NCI-H510A (cell line): ENCODE results near the gene GP9.
"Not testable (repeated sequence)": the region's sequence is repeated elsewhere in the genome, so short reads cannot be mapped to it uniquely, and the experiment has no call there.

Experiments
- DNase-seq: peaks from one replicate; lab custom pipeline; 2025; lab: John Stamatoyannopoulos, UW

The GP9 gene

DNA sequence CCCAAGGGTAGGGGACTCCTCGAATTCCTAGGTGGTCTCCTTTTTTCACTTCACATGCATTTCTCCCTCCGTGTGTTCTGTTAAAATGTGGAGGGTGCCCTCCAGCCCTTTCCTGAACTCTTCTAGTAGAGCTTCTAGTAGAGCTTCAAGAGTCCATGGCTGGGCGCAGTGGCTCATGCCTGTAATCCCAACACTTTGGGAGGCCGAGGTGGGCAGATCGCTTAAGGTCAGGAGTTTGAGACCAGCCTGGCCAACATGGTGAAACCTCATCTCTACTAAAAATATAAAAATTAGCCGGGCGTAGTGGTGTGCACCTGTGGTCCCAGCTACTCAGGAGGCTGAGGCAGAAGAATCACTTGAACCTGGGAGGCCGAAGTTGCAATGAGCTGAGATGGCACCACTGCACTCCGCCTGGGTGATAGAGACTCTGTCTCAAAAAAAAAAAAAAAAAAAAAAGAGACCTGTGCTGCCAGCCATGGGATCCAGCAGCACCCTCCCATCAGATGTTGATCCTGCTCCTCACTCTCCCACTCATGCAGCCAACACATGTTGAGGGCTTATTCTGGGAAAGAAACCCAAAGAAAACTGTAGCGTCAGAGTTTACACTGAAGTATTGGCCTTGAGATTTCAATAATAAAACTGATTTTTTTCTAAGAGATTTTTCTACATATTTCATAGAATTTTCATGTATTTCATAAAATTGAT lies 50.6 kb downstream of the GP9 start:
- not testable (repeated sequence) for DNase-seq
